HK-2 (cell line): ENCODE results near the gene DMGDH.

Experiments used
- DNase-seq: peaks from one replicate; pipeline ENCODE4 v3.0.0-alpha.2; 2018; ENCODE audit not compliant: unreplicated experiment

The DMGDH gene

GRCh38 chr5:79069488-79070349, at the start of gene DMGDH, which contains the start of gene BHMT2:
Gene DMGDH, minus strand, starts transcription at chr5:79069674. Its CDS starts 54 bp downstream, at chr5:79069620.
Gene BHMT2, plus strand, starts transcription at chr5:79069767. Its CDS starts 16 bp downstream, at chr5:79069783.
- no peak for DNase-seq

- no peak for DNase-seq
These were observed 43.2 kb upstream of the DMGDH start for GRCh38 chr5:79112703-79113058.

GRCh38 chr5:79111960-79112702, 42.7 kb upstream of the DMGDH start:
- DNase-seq, result no peak

GRCh38 chr5:79111387-79111959, 42.0 kb upstream of the DMGDH start, which contains the start of gene BHMT:
Gene BHMT, plus strand, starts transcription at chr5:79111809. Its CDS starts 77 bp downstream, at chr5:79111886.
- DNase-seq, result no peak

GRCh38 chr5:79109527-79110492, 40.3 kb upstream of the DMGDH start:
- DNase-seq, result no peak

GRCh38 chr5:79108792-79109191, 39.3 kb upstream of the DMGDH start:
- no peak for DNase-seq

- DNase-seq, result no peak
These were observed 38.6 kb upstream of the DMGDH start for GRCh38 chr5:79108086-79108485.

GRCh38 chr5:79107020-79107796, 37.7 kb upstream of the DMGDH start:
- no peak for DNase-seq

- no peak for DNase-seq
These were observed 36.4 kb upstream of the DMGDH start for GRCh38 chr5:79105868-79106267.

GRCh38 chr5:79093762-79094161, 24.3 kb upstream of the DMGDH start:
- no peak for DNase-seq

GRCh38 chr5:79091064-79091463, 21.6 kb upstream of the DMGDH start:
- no peak for DNase-seq

- no peak for DNase-seq
These were observed 19.0 kb upstream of the DMGDH start for GRCh38 chr5:79088507-79088906.

- DNase-seq, result no peak
These were observed 16.6 kb upstream of the DMGDH start for GRCh38 chr5:79086116-79086515.

GRCh38 chr5:79081779-79082178, 12.3 kb upstream of the DMGDH start:
- no peak for DNase-seq

- no peak for DNase-seq
These were observed 11.3 kb upstream of the DMGDH start for GRCh38 chr5:79080804-79081203.

- no peak for DNase-seq
These were observed 8.3 kb upstream of the DMGDH start for GRCh38 chr5:79077680-79078365.

- no peak for DNase-seq
These were observed 7.3 kb upstream of the DMGDH start for GRCh38 chr5:79076819-79077218.

- no peak for DNase-seq
These were observed 6.4 kb upstream of the DMGDH start for GRCh38 chr5:79075646-79076426.

- DNase-seq, result peak; percentile 6
These were observed 5.2 kb upstream of the DMGDH start for GRCh38 chr5:79074641-79075040.
